Stimulated activated CD4-positive, alpha-beta T cell treated with anti-CD3 and anti-CD28 coated beads, Interleukin-2, amount 100 ng/mL, for 4 hours (primary cell): ENCODE data around the gene ANKRD40.
"Not testable (repeated sequence)": the region's sequence is repeated elsewhere in the genome, so short reads cannot be mapped to it uniquely, and the experiment has no call there.

Experiments used
- DNase-seq: peaks from one replicate; pipeline ENCODE4 v3.0.0-alpha.2; 2020; ENCODE audit warnings: low read depth

Gene ANKRD40

DNA sequence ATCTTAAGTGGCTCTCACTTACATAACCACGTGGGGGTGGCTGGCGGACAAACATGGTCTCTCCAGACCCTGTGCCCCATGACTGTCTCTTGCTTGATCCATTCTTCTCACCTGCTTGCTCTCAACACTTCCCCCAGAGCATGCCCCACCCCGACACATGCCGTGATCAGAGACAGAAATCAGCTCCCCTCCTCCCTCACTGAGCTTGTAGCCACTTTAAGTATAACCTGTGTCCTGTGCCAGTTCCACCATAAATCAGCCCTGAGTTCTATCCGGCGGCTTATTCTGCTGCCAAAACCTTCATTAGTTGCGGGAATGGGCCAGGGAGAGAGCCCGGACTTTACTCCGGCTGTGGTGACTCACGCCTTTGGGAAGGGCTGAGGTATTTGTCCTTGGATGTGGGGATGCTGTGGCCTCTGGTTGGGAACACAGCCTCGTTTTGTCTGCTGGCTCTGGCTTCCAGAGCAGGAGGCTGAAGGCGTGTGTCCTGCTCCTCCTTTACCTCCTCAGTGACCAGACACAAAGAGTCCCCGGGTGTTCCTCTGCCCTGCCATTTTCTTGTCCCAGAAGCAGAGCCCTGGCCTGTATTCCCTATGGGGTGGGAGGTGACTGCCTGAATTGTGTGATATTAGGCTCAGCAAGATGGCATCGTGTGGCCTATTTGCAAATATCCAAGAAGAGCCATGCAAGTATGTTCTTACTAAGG, 21.1 kb downstream of the ANKRD40 start:
- DNase-seq, result no peak

DNA sequence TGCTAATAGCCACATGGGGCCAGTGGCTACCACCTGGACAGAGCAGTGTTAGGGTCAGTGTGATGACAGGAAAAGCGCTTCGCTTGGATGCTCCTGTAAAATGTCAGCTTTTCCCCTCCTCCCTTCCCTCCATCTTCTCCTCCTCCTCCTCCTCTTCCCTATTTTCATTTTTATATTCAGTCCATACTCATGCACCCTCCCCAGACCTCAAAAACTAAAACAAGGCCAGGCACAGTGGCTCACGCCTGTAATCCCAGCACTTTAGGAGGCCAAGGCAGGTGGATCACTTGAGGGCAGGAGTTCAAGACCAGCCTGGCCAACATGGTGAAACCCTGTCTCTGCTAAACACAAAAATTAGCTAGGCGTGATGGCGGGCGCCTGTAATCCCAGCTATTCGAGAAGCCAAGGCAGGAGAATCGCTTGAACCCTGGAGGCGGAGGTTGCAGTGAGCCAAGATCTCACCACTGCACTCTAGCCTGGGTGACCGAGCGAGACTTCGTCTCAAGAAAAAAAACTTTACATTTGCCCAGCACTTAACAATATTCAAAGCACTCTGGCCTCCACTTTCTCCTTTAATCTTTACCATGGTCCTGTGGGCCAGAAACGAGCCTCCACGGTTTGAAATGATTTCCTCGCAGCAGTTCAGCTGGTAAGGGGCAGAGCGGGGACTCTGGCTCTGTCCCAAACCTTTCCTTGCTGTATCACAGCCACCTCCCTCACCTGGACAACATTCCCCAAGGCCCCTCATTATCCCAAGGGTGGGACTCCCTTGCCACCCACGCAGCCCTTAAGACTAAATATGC, 21.8 kb downstream of the ANKRD40 start:
- no peak for DNase-seq

DNA sequence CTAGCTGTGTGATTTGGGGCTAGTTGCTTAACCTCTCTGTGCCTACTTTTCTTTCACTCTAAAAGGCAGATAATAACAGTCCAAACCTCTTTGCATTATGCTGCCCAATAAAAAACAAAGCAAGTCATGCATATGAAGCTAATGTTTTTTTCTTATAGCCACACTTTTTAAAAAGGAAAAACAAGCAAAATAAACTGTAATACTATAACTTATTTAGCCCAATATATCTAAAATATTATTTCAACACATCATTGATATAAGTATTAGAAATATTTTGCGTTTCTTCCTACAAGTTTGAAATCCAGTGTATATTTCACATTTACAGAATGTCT, 22.4 kb downstream of the ANKRD40 start:
- no peak for DNase-seq

DNA sequence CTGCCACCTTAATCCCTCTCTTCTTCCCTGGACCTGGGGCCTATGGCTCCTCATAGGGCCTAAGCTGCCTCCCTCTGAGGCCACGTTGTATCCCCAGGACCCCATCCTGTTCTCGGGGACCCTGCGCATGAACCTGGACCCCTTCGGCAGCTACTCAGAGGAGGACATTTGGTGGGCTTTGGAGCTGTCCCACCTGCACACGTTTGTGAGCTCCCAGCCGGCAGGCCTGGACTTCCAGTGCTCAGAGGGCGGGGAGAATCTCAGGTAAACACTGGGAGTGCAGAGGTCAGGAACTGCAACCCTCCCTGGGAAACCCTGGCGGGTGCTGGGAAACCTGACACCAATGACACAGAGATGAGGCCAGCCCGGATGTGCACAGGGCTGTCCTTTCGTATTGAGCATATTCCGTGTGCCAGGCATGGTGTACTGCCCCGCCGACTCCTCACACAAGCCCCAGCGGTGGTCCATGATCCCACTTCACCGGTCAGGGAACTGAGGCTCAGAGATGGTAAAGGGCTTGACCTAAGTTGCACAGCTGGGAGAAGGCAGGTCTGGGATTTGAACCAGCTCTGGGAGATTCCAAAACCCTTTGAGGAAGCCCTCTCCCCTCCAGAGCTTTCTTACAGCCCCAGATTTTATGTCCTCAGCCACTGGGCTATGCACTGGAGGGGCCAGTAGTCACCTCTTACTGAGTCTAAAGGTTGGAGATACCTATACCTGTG, 22.9 kb downstream of the ANKRD40 start:
- no peak for DNase-seq

DNA sequence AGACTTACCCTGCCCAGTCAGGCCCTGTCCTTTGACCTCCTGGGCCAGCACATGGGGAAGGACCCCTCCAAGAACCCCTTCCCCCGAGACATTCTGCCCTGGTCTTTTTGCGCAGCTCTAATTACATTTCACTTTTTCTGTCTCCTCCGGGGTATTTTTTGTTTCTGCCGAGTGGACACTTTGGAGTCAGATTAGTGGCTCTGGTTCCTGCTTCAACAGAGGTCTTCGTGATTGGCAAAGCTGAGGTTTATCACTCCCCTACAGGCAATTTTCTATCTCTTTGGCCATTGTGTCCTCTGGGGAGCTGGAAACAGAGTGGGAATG, 23.5 kb downstream of the ANKRD40 start:
- DNase-seq, result no peak

DNA sequence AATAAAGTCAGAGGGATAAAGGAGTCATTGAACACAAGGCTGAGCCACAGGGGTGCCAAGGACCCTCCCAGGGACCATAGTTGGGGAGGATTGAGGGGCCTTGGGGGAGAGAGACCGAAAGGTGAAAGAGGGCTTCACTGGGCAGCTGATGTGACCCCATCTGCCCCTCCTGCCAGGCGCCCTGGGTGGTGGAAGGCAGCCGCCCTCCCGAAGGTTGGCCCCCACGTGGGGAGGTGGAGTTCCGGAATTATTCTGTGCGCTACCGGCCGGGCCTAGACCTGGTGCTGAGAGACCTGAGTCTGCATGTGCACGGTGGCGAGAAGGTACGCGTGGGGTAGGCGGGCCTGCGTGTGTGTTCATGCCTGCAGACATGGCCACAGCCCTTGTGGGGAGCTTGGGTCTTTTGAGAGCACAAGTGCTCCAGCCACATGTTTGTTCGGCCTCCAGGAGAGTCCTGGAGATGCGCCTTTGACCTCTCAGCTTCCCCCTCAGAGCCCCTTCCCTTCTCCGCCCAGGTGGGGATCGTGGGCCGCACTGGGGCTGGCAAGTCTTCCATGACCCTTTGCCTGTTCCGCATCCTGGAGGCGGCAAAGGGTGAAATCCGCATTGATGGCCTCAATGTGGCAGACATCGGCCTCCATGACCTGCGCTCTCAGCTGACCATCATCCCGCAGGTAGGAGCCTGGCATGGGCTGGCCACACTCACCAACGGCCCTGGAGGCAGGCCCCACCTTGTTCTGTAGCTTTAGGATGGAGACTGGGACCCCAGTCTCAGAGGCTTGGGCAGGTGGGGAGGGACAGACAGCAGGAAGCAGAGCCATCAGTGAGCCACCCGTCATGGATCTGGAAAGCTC, 24.1 kb downstream of the ANKRD40 start:
- DNase-seq, result no peak

DNA sequence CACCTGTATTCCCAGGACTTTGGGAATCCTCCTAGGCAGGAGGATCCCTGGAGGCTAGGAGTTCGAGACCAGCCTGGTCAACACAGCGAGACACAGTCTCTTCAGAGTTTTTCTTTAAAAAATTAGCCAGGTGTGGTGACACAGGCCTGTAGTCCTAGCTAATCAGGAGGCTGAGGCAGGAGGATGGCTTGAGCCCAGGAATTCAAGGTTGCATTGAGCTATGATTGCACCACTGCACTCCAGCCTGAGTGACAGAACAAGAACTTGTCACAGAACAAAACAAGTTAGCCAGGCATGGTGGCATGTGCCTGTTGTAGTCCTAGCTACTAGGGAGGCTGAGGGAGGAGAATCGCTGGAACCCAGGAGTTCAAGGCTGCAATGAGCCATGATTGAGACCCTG, 24.8 kb downstream of the ANKRD40 start:
- no peak for DNase-seq

DNA sequence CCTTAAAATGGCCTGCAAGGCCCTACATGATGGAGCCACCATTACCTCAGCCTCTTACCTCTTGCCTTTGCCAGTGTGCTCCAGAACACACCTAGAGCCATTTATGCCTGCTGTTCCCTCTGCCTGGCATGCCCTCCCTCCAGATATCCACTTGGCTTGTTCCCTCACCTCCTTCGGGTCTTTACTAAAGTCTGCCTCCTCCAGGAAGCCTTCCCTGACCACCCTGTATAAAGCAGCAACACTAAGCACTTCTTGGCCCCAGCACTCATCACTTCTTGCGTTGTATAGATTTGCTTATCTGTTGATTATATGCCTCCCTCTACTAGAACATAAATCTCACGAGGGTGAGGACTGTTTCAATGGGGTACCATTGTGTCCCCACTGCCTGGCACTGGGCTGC, 25.3 kb downstream of the ANKRD40 start:
- no peak for DNase-seq

DNA sequence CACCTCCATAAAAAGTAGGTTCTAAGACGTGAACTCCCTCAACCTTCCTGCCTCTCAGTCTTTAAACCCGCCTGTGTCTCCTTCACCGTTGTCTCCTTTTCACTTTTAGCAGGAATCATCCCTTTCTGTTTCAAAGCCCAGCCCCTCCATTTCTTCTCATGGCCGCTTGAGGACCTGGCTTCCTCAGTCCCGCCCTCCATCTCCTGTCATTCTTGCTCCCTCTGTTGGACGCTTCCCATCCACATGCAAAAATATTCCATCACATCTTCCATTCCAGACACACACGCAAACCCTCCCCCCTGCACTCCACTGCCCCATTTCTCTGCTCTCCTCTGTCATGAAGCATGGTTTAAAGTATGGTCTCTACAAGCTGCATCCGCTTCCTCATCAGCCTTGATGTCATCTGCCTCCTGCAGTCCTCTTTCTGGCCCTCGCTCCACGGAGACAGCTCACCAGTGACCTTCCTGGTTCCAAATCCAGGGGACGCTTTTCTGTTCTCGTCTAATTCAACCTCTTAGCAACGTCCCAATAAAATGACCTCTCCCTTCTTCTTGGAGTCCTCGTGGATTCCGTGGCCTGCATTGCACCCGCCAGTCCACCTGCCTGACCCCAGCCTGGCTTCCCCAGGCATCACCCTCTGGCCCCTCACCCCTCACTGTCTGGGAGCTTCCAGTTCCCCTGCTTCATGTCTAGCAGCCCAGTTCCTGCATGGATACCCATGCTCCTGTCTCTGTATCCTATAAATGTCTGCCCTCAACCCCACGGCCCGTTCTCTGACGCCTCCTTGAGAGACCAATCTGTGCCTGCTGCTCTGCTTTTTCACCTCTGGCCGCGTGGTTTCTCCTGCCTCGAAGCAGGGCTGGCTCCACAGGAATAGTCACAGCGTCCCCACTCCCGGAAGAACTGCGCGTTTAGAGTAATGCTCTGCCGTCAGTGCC, 26.2 kb downstream of the ANKRD40 start:
- no peak for DNase-seq

DNA sequence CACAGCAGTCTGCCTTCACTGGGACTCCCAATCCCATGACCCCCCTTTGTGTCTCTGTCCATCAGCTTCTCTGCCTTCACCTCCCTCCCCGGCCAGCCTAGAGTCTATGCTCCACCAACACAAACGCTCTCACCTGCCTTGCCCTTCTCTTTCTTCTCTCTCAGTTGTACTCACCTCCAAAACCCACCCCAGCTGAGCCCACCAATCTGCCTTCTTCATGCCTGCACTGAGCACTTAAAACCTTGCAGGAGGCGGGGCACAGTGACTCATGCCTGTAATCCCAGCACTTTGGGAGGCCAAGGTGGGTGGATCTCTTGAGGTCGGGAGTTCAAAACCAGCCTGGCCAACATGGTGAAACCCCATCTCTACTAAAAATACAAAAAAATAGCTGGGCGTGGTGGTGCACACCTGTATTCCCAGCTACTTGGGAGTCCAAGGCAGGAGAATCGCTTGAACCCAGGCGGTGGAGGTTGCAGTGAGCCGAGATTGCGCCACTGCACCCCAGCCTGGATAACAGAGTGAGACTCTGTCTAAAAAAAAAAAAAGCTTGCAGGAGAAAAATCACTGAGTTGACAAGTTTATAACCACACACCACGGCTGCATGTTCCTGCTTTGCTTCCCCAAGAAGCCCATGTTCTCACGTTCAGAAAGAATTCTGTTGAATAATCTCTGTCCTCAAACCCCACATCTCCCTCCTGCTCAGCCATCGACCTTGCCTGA, 27.0 kb downstream of the ANKRD40 start:
- not testable (repeated sequence) for DNase-seq

DNA sequence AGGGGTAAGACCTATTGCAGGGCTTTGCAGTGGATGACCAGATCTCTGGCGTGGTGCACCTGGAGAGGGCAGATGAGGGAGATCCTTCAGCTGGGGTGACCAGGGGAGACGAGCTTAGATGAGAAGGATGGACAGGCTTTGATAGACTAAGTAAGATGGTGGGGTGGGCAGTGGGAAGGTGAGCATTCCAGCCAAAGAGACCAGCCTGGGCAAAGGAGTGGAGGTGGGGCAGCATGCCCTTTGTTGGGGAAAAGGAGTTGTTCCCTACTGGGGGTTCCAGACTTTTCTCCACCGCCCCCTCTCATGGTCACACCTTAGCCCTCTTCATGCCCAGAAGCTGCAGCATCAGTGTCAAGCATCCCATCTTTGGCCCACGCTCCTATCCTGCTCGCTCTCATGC, 27.6 kb downstream of the ANKRD40 start:
- DNase-seq, result no peak

DNA sequence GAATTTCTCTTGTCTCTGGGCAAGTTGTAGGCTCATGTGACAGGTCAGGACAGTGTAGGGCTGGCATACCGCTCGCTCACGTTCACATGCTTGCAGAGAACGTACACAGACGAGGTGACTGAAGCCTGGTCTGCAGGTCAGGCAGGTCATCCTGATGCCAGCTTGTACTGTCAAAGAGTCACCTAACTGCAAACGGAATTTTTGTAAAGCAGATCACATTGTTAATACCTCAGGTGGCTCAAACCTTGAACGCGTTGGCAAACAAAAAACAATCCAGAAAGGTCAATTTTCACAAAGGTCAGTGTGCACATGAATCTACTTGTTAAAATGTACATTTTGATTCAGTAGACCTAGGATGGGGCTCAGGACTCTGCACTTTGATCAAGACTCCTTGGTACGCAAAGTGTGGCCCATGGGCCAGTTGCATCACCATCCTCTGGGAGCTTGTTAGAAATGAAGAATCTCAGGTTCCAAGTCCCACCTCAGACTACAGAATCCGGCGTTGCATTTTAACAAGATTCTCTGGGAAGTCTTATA, 28.6 kb downstream of the ANKRD40 start:
- DNase-seq, result no peak

DNA sequence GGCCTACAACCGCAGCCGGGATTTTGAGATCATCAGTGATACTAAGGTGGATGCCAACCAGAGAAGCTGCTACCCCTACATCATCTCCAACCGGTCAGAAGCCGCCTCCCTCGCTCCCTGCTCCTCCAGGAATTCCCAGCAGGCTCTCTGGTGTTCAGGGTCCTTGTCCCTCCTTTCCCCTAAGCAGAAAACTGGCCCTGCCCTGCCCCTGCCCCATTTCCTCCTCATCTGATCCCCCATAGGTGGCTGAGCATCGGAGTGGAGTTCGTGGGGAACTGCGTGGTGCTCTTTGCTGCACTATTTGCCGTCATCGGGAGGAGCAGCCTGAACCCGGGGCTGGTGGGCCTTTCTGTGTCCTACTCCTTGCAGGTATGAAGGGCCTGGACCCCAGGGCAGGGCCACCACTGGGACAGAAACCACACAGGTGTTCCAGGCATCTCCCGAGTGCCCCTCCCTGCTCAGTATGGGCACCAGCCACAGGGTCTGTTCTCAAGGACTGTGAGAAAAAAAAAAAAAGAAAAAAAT, 29.8 kb downstream of the ANKRD40 start:
- DNase-seq, result no peak

DNA sequence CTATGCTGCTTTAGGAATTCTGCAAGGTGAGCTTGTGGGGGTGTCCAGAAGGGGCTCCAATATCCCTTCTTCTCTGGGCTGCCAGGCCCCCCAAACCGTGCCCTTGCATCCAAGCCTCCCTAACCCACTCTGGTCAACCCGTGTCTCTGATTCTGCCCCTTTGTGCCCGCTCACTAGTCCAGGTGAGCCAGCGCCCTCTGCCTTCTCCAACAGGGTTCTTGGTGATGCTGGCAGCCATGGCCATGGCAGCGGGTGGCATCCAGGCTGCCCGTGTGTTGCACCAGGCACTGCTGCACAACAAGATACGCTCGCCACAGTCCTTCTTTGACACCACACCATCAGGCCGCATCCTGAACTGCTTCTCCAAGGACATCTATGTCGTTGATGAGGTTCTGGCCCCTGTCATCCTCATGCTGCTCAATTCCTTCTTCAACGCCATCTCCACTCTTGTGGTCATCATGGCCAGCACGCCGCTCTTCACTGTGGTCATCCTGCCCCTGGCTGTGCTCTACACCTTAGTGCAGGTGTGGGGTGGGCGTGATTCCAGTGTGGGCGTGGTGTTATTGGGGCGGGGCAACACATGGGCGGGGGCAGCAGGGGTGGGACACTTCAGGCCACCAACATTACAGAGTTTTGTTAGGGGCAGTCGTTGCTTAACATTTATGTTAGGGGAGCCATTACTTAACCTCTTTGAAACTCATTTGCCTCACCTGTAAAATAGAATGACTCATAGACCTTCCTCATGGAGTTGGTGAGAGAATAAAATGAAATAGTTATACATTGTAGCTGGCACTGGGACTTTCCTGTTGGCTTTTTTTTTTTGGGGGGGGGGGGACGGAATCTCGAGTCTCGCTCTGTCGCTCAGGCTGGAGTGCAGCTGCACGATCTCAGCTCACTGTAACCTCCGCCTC, 31.4 kb downstream of the ANKRD40 start:
- DNase-seq, result no peak

DNA sequence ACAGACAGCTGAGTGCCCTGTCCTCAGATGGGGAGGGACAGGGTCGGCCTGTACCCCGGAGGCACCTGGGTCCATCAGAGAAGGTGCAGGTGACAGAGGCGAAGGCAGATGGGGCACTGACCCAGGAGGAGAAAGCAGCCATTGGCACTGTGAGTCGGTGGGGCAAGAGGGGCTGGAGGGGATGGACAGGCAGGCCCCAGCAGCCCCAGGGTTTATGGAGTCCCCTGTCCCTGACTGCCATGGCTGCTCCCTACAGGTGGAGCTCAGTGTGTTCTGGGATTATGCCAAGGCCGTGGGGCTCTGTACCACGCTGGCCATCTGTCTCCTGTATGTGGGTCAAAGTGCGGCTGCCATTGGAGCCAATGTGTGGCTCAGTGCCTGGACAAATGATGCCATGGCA, 32.1 kb downstream of the ANKRD40 start:
- no peak for DNase-seq

DNA sequence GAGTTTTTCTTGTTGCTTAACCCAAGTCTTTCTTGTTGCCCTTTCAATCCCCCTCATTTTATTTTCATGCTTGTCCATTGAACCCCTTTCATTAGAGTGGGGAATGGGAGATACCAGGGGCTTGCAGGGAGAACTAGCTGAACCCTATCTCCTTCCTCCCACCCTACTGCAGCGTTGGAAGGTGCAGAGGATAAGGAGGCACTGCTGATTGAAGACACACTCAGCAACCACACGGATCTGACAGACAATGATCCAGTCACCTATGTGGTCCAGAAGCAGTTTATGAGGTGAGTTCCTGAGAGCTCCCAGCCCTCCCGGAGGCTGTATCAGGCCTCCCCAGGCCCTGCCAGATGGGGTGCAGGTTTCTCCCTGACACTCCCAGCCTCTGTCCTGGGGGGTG, 32.5 kb downstream of the ANKRD40 start:
- no peak for DNase-seq

DNA sequence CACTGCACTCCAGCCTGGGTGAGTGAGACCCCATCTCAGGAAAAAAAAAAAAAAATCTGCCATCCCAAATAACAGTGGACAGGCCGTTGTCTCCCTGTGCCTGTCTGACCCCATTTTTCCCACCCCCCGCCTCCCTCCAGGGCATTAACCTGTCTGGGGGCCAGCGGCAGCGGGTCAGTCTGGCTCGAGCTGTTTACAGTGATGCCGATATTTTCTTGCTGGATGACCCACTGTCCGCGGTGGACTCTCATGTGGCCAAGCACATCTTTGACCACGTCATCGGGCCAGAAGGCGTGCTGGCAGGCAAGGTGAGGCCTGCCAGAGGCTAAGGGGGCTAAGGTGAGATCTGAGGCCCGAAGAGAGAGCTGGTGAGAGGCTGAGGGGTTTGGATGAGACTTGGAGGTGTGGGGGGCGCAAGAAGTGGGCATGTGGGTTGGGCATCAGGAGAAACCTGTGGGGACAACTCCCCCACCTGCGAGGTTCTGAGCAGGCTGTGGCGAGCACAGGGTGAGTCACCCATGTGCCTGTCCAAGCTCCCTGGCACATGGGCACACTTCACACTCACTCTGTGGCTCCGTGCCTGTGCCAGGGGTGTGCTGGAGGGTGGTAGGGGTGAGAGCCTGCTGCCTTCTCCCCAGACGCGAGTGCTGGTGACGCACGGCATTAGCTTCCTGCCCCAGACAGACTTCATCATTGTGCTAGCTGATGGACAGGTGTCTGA, 34.7 kb downstream of the ANKRD40 start:
- DNase-seq, result no peak

DNA sequence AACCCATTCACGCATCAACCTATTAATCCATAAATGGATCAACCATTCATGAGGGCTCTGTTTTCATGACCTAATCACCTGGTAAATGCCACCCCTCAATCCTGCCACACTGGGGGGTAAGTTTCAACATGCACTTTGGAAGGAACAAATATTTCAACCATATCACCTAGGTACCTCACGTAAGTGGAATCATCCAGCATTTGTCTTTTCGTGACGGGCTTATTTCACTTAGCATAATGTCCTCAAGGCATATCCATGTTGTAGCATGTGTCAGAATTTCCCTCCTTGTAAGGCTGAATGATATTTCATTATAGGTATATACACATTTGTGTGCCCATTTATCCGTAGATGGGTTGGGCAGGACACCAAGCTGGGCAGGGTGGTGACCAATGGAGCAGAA, 35.6 kb downstream of the ANKRD40 start:
- DNase-seq, result no peak
